Spinal cord (tissue), 10 donors: ENCODE measurements around the gene CHRNG. TPM values are rescaled to one million over a fixed set of nuclear protein-coding genes. Genes with fewer than 3 reads are reported as not detected.

ENCODE experiments used
- DNase-seq, 6 donors: peaks; one replicate each; pipeline versions ENCODE4 v3.0.0 to v3.0.0-alpha.2; 2013 to 2015; ENCODE audit warnings: low spot score in 6 of 6, low read depth in 4 of 6
- H3K27ac ChIP-seq: one replicate; pipeline ENCODE4 v1.5.1; 2013; ENCODE audit warnings: low read depth, low read length, control low read depth
- H3K27me3 ChIP-seq: one replicate; pipeline ENCODE4 v1.6.1; 2013; ENCODE audit warnings: low read length; ENCODE audit not compliant: control insufficient read depth, insufficient read depth
- H3K36me3 ChIP-seq: one replicate; pipeline ENCODE4 v1.6.1; 2013; ENCODE audit warnings: low read length; ENCODE audit not compliant: control insufficient read depth, insufficient read depth
- H3K4me1 ChIP-seq: one replicate; pipeline ENCODE4 v1.6.1; 2013; ENCODE audit warnings: low read length; ENCODE audit not compliant: control insufficient read depth, insufficient read depth
- H3K4me3 ChIP-seq: one replicate; pipeline ENCODE4 v1.5.1; 2013; ENCODE audit warnings: low read depth, low read length, control low read depth
- H3K9me3 ChIP-seq: one replicate; pipeline ENCODE4 v1.6.1; 2013; ENCODE audit warnings: low read length; ENCODE audit not compliant: control insufficient read depth, insufficient read depth
- WGBS: methylation state at CpG from one replicate; pipeline ENCODE4 v1.1.5; 2013; ENCODE audit warnings: missing lambda C conversion rate; ENCODE audit not compliant: insufficient coverage; 5-methylcytosine and 5-hydroxymethylcytosine counted together
- long read RNA-seq, 4 donors: transcript quantifications; one replicate each; lab custom pipeline, GENCODE V29; 2026
- polyA plus RNA-seq, 2 donors: library from polyadenylated mRNA; unstranded; fragments of 120-200 nt; gene quantifications; one replicate each; pipeline ENCODE4 v1.2.1, GENCODE V29; 2013; ENCODE audit not compliant: insufficient read length in 2 of 2
- total RNA-seq, 2 donors: library from RNA; depleted of rRNA in 1 of 2; stranded (reverse); fragments of 120-200 nt in 1 of 2; fragments of >200 nt in 1 of 2; gene quantifications; one replicate each; pipeline versions ENCODE4 v1.2.3 to v1.2.4, GENCODE V29; 2013 to 2014
- donor health status: healthy.

CHRNG gene, protein sequence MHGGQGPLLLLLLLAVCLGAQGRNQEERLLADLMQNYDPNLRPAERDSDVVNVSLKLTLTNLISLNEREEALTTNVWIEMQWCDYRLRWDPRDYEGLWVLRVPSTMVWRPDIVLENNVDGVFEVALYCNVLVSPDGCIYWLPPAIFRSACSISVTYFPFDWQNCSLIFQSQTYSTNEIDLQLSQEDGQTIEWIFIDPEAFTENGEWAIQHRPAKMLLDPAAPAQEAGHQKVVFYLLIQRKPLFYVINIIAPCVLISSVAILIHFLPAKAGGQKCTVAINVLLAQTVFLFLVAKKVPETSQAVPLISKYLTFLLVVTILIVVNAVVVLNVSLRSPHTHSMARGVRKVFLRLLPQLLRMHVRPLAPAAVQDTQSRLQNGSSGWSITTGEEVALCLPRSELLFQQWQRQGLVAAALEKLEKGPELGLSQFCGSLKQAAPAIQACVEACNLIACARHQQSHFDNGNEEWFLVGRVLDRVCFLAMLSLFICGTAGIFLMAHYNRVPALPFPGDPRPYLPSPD
- total RNA-seq (under 1 TPM in 1 of 2 donors, not detected in 1; 0.06 TPM), polyA plus RNA-seq (under 1 TPM; 0.35 TPM)
- long read RNA-seq, donor 1, result 0 reads
- long read RNA-seq, donor 2, result 0 reads
- long read RNA-seq, donor 3, result 0 reads
- long read RNA-seq, donor 4, result 0 reads

DNA sequence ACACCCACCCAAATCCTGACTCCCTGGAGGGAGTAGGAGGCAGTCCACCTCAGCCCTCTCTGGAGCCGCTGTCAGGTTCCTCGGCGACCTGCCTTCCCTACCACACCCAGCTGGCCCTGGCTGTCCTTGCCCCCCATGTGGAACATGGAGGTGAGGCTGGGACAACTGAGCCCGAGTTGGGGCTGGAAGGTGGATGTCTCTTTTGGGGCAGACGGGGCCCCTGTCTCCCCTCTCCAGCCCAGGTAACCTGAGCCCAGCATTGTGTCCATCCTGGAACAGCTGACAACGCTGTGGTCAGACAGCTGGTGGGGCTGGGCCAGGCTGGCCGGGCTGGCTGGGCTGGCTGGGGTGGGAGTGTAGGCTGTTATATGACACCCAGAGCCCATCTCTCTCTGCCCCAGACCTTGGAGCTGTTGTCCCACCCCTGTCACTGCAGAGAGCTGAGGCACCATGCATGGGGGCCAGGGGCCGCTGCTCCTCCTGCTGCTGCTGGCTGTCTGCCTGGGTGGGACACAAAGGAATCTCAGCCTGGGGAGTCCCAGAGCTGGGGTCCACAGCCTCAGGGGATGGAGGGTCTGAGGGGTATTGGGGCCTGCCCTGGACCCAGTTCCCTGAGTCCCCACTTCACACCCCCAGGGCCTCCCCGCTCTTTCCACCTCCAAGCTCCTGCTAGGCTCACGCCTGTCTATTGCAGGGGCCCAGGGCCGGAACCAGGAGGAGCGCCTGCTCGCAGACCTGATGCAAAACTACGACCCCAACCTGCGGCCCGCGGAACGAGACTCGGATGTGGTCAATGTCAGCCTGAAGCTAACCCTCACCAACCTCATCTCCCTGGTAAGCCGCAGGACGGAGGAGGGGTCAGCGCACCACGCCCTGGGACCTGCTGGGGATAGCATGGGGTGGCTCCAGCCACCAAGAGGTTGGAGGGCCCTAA is at the start of gene CHRNG:
TSS of gene CHRNG (plus strand) at position 395 of the 934 bp plus-strand sequence. CDS start at position 451, 56 bp downstream.
- no peak for DNase-seq
- 61% methylated on average over 10 of the region's 23 CpGs for WGBS
- H3K9me3 ChIP-seq, result peaks cover 3% of the 10 kb centered on the region
- H3K27me3 ChIP-seq, result no peaks in the 10 kb centered on the region
- H3K27ac ChIP-seq, result no peak within 1 kb of the TSS
- H3K36me3 ChIP-seq, result peaks cover 12% of the 10 kb centered on the region
- H3K4me3 ChIP-seq, result no peak within 1 kb of the TSS
- H3K4me1 ChIP-seq, result peaks cover 10% of the 10 kb centered on the region

DNA sequence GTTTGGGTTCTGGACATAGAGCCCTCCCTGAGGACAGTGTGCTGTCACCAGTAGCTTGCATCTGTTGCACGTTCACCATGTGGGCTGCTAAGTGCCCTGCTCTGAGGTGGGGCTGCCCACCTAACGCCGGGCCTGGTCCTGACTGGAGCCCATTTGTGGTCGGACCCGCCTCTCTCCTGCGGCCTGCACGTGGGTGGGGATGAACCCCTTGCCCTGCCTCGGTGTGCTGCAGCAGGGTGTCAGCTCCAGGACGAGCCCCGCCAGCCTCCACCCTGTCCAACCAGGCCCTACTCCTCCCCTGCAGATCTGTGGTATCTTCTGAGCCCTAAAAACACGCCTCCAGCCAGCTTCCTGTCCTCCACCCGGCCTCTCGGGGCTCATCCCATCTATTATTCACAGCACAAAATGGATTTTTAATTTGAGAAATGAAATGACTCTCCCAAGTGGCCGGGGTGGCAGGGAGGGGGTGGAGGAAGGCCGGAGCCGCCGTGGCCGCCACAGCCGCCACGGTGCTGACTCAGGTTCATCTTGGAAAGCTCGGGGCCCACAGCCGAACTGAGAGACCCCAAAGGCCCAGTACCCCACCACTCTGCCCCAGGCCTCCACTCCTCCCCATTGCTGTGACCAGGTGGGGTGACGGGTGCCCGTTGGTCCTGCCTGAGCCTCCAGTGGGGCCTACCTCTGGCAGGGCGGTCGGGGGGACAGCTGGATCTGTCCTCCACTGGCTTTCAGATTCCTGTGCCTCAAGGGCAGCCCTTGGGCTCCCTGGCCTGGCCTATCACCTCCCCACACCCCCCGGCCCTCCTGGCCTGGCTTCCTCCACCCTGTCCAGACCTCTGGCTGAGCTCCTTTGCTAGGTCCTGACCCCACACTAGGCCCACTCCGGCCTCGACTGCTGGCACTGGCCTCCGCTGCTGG is 49.0 kb upstream of the CHRNG start:
- 86% methylated on average over 21 of the region's 30 CpGs for WGBS
- Histone ChIP-seq H3K9me3 (no peaks in the 10 kb centered on the region), H3K4me3 (no peak overlapping the region), H3K4me1 (peaks cover 33% of the 10 kb centered on the region), H3K27ac (no peak overlapping the region), H3K27me3 (peaks cover 27% of the 10 kb centered on the region), H3K36me3 (no peaks in the 10 kb centered on the region)
- peak in 1 of 6 donors; percentile 56 for DNase-seq

DNA sequence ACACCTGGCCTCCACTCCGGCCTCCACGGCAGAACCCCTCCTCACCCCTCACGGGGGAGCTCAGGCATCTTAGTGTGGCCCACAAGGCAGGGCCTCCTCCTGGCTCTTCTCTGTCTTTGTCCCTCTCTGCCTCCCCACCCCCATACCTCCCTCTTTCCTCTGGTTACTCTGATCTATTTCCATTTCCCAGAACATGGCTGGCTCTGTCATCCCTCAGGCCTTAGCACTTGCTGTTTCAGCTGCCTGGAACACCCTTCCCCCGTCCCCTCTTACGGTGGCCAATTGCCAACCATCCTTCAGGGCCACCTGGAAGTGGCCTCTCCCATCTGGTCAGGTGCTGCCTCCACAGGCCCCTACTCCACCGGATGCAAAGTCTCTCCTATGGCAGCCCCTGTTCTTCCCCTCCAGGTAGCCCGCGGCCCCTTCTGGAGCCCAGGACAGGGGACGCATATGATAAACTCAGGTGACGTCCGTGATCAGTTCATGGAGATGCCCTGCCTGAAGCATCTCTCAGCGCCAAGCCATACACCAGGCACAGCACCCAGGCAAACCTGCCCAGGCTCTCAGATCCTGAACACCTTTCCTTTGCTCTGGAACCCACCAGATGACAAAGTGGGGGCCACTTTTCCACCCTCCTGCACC is 48.2 kb upstream of the CHRNG start:
- H3K9me3 ChIP-seq, result no peaks in the 10 kb centered on the region
- no peak for DNase-seq
- no peak overlapping the region for H3K4me3 ChIP-seq
- no peak overlapping the region for H3K27ac ChIP-seq
- peaks cover 28% of the 10 kb centered on the region for H3K4me1 ChIP-seq
- WGBS, result 91% methylated on average over 12 of the region's 12 CpGs
- H3K36me3 ChIP-seq, result no peaks in the 10 kb centered on the region
- peaks cover 20% of the 10 kb centered on the region for H3K27me3 ChIP-seq

DNA sequence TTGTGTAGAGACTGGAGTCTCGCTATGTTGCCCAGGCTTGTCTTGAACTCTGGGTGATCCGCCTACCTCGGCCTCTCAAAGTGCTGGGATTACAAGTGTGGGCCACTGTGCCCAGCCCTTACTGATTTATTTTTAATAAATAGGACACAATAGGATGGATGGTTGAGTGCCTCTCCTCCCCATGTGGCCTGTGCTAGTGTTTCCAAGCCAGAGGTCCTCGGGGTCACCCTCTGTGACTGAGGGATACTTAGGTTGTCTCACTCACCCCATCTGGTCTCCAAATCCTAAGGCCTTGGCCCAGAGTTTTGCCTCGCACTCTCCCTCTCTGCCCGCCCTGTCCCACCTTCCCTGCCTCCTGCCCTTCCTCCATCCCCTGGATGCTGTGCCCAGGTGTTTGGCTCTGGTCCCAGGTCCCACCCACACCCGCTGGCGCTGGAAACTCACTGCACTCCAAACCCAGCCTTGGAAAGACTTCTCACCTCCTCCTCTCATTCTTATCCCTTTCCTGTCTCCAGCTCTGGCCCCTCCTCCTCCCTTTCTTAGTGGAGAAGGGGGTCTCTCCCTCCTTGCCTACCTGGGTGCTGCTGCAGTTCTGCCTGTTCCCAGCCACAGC is 47.1 kb upstream of the CHRNG start:
- WGBS, result 94% methylated on average over 3 of the region's 8 CpGs

DNA sequence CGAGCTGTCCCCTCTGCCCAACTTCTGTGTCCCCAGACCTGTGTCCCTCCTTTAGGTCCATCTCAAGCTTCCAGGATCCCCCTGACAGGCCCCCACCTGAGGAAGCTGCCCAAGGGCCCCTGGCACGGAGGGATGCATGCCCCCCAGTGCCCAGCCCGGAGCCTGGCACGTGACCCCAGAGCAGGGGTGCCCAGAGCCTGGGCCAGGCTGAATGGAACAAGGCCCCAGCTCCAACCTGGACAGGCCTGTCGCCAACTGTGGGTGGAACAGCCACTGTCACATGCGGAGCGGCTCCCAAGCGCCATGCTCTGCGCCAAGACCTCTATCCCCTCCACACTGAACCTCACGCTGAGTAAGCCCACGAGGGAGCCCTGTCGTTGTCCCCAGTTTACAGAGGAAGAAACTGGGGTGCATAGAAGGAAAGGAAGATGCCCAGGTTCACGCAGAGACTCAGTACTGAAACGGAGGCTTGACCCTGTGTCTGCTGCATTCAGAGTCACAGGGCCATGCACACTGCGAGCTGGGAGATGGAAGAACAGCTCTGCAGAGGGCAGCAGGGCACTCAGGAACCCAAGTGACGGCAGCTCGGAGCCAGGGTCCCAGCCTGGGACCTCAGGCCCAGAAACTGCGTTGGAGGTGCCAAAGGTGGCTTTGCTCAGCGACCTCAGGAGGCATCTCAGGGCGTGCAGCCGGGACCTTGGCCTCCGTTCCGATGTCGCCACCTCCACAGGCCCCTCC is 46.4 kb upstream of the CHRNG start:
- no peak overlapping the region for H3K27ac ChIP-seq
- H3K9me3 ChIP-seq, result no peaks in the 10 kb centered on the region
- H3K27me3 ChIP-seq, result peaks cover 9% of the 10 kb centered on the region
- 89% methylated on average over 18 of the region's 24 CpGs for WGBS
- no peak for DNase-seq
- H3K4me1 ChIP-seq, result peaks cover 27% of the 10 kb centered on the region
- H3K4me3 ChIP-seq, result no peak overlapping the region
- no peaks in the 10 kb centered on the region for H3K36me3 ChIP-seq

More for the DNA sequence above, 47.1 kb upstream of the CHRNG start:
- peaks cover 27% of the 10 kb centered on the region for H3K4me1 ChIP-seq
- H3K27me3 ChIP-seq, result peaks cover 12% of the 10 kb centered on the region
- no peaks in the 10 kb centered on the region for H3K36me3 ChIP-seq
- DNase-seq, result no peak
- H3K27ac ChIP-seq, result no peak overlapping the region
- H3K9me3 ChIP-seq, result no peaks in the 10 kb centered on the region
- H3K4me3 ChIP-seq, result no peak overlapping the region

DNA sequence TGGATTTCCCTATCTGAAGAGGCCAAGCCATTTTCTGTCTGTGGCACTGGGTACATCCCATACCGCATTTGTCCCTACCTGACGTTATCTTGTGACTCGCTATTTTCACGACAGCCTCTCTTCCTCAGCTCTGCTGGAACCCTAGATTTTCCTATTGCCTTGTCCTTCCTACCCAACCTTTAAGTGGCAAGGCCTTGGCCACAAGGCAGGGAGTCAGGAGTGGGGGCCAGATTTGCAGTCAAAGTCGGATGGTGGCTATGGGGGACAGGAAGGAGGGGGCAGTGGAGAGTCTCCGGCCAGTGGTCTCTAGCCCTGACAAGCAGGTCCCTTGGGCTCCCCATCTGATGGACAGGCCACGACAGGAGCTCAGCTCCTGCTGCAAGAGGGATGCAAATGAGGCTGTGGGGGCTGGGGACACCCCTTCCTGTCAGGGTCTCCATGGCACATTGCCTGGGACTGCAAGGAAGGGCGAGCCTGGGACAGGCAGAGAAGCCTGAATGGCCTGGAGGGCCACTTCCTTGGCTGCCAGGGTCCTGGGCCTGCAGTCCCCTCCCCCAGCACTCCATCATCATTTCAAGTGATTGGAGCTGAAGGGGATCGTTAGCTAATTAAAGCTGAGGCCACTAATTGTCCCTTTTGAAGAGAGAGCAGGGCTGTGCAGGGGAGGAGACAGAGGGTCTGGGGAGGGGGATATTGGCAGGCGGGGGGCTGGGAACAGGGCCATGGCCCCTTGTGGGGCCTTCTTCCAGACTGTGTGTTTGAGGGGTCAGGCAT is 45.6 kb upstream of the CHRNG start:
- no peak overlapping the region for H3K27ac ChIP-seq
- no peaks in the 10 kb centered on the region for H3K9me3 ChIP-seq
- H3K4me3 ChIP-seq, result no peak overlapping the region
- DNase-seq, result peak in 1 of 6 donors; percentile 54
- H3K36me3 ChIP-seq, result no peaks in the 10 kb centered on the region
- H3K4me1 ChIP-seq, result peaks cover 23% of the 10 kb centered on the region
- 68% methylated on average over 8 of the region's 10 CpGs for WGBS
- H3K27me3 ChIP-seq, result peaks cover 4% of the 10 kb centered on the region

DNA sequence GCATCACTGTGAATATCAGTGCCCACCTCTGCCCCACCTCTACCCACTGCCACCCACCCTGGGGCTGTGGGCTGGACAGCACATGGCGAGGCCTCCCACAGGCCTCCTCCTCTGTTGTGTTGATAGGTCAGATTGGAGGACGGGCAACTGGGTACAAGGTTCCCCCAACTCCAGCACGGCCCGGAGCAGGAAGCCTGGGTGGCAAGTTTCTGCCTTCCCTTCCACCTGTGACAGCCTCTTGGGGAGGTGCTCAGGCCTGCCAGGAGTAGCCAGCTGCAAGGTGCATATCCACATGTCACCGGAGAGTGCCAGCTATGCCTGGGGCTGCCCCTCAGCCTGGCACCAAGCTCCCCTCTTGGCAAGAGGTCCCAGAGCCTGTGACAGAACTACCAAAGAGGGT is 45.0 kb upstream of the CHRNG start:
- Histone ChIP-seq H3K27ac (no peak overlapping the region), H3K9me3 (no peaks in the 10 kb centered on the region), H3K36me3 (no peaks in the 10 kb centered on the region), H3K27me3 (peaks cover 3% of the 10 kb centered on the region), H3K4me1 (peaks cover 23% of the 10 kb centered on the region), H3K4me3 (no peak overlapping the region)
- DNase-seq, result peak in 1 of 6 donors; percentile 35
- WGBS, result no CpG with 5 or more reads among the region's 5 CpGs
